ENCODE results near the gene AMBRA1.

Gene AMBRA1

GRCh38 chr11:46357483-46357936 lies 236.3 kb downstream of the AMBRA1 start:
- no peak overlapping the region for H3K4me3 ChIP-seq (replicated peaks in 1 of 2; ENCODE audit: low read depth in 2 of 2, low read length in 2 of 2)
- TF ChIP-seq CTCF (IDR thresholded peaks at IDR 0.05; ENCODE audit: low read depth, low read length): no peak
- no peak for DNase-seq (ENCODE audit: low read depth in 2 of 2)

GRCh38 chr11:46356924-46357482 lies 236.8 kb downstream of the AMBRA1 start:
- peak; percentile 70 to 73 for DNase-seq (ENCODE audit: low read depth in 2 of 2)
- H3K4me3 ChIP-seq (replicated peaks in 1 of 2; ENCODE audit: low read depth in 2 of 2, low read length in 2 of 2): no peak overlapping the region
- no peak for TF ChIP-seq CTCF (IDR thresholded peaks at IDR 0.05; ENCODE audit: low read depth, low read length)

- DNase-seq (ENCODE audit: low read depth in 2 of 2): no peak
- no peak for TF ChIP-seq CTCF (IDR thresholded peaks at IDR 0.05; ENCODE audit: low read depth, low read length)
- no peak overlapping the region for H3K4me3 ChIP-seq (replicated peaks in 1 of 2; ENCODE audit: low read depth in 2 of 2, low read length in 2 of 2)
These were observed 240.1 kb downstream of the AMBRA1 start for GRCh38 chr11:46353698-46354097.

GRCh38 chr11:46352063-46352841 lies 241.6 kb downstream of the AMBRA1 start:
- H3K4me3 ChIP-seq (replicated peaks in 1 of 2; ENCODE audit: low read depth in 2 of 2, low read length in 2 of 2): no peak overlapping the region
- peak; percentile 96 for TF ChIP-seq CTCF (IDR thresholded peaks at IDR 0.05; ENCODE audit: low read depth, low read length)
- DNase-seq (ENCODE audit: low read depth in 2 of 2): peak; percentile 58 to 60

- no peak overlapping the region for H3K4me3 ChIP-seq (replicated peaks in 1 of 2; ENCODE audit: low read depth in 2 of 2, low read length in 2 of 2)
- TF ChIP-seq CTCF (IDR thresholded peaks at IDR 0.05; ENCODE audit: low read depth, low read length): no peak
- no peak for DNase-seq (ENCODE audit: low read depth in 2 of 2)
These were observed 242.2 kb downstream of the AMBRA1 start for GRCh38 chr11:46351606-46352005.

- TF ChIP-seq CTCF (IDR thresholded peaks at IDR 0.05; ENCODE audit: low read depth, low read length): no peak
- no peak for DNase-seq (ENCODE audit: low read depth in 2 of 2)
- H3K4me3 ChIP-seq (replicated peaks in 1 of 2; ENCODE audit: low read depth in 2 of 2, low read length in 2 of 2): no peak overlapping the region
These were observed 242.7 kb downstream of the AMBRA1 start for GRCh38 chr11:46351148-46351547.
